ENCODE measurements around the gene ZNF609. TPM values are rescaled to one million over a fixed set of nuclear protein-coding genes. Genes with fewer than 3 reads are reported as not detected.
A peak's percentile ranks its signal among the peaks of the same experiment; 100 is the strongest.

ZNF609 gene
- total RNA-seq, 4 donors from 2014 or later, result 25.2 to 45.5 (median 32.6) TPM

DNA sequence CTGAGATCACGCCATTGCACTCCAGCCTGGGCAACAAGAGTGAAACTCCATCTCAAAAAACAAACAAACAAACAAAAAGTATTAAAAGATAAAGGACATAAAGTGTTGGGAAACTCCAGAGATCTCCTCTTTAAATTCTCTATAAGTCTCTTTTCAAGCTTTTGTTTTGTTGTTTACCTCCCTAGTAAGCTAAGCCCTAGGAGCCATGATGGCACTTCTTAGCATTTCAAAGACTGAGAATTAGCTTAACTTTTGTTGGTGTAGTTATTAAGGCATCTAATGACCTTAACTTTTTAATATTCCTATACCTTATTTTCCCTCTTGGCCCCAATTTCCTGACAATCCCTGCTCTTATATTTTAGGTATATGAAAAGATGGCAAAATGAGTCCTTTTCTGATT, 157.3 kb downstream of the ZNF609 start:
- WGBS, 2 donors, result 96 to 100% methylated on average over 1 of the region's 1 CpG
- H3K27ac ChIP-seq, result no peak overlapping the region
- TF ChIP-seq POLR2A (IDR thresholded peaks at IDR 0.05), result no peak
- TF ChIP-seq, protein P1, sequence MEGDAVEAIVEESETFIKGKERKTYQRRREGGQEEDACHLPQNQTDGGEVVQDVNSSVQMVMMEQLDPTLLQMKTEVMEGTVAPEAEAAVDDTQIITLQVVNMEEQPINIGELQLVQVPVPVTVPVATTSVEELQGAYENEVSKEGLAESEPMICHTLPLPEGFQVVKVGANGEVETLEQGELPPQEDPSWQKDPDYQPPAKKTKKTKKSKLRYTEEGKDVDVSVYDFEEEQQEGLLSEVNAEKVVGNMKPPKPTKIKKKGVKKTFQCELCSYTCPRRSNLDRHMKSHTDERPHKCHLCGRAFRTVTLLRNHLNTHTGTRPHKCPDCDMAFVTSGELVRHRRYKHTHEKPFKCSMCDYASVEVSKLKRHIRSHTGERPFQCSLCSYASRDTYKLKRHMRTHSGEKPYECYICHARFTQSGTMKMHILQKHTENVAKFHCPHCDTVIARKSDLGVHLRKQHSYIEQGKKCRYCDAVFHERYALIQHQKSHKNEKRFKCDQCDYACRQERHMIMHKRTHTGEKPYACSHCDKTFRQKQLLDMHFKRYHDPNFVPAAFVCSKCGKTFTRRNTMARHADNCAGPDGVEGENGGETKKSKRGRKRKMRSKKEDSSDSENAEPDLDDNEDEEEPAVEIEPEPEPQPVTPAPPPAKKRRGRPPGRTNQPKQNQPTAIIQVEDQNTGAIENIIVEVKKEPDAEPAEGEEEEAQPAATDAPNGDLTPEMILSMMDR (IDR thresholded peaks at IDR 0.05), result no peak
- no peak overlapping the region for H3K4me3 ChIP-seq (replicated peaks in 1 of 3)
- peaks cover 13 to 32% of the 10 kb centered on the region in 2 donors for H3K4me1 ChIP-seq
- no peak for DNase-seq
- H3K9me3 ChIP-seq, result no peaks in the 10 kb centered on the region
- H3K36me3 ChIP-seq, result no peaks in the 10 kb centered on the region
- H3K27me3 ChIP-seq, result no peaks in the 10 kb centered on the region
- intact Hi-C loops (cut with DNase I), result no loop called here

DNA sequence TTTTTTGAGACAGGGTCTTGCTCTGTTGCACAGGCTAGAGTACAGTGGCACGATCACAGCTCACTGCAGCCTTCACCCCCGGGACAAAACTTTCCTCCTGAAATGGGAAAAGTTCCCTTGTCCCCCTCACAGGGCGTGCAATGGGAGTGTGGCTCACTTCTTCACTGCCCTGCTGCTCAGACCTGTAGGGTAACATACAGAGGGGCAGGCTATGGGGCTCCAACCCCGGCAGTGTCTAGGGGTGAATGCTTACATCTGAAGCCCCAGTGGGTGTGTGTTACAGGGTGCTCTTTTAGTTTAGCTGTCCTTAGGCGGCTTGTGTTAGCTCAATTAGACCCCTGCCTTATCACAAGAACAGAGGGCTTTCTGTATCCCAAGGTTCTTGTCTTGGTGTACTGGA, 157.8 kb downstream of the ZNF609 start:
- TF ChIP-seq POLR2A (IDR thresholded peaks at IDR 0.05), result no peak
- TF ChIP-seq, protein P1 (IDR thresholded peaks at IDR 0.05), result no peak
- no peak for DNase-seq
- no peaks in the 10 kb centered on the region for H3K27me3 ChIP-seq
- no peaks in the 10 kb centered on the region for H3K36me3 ChIP-seq
- H3K27ac ChIP-seq, result no peak overlapping the region
- H3K4me1 ChIP-seq, result peaks cover 13 to 32% of the 10 kb centered on the region in 2 donors
- H3K9me3 ChIP-seq, result no peaks in the 10 kb centered on the region
- H3K4me3 ChIP-seq (replicated peaks in 1 of 3), result no peak overlapping the region
- WGBS, 2 donors, result 88 to 90% methylated on average over 5 of the region's 5 CpGs
- intact Hi-C loops (cut with DNase I), result no loop called here

DNA sequence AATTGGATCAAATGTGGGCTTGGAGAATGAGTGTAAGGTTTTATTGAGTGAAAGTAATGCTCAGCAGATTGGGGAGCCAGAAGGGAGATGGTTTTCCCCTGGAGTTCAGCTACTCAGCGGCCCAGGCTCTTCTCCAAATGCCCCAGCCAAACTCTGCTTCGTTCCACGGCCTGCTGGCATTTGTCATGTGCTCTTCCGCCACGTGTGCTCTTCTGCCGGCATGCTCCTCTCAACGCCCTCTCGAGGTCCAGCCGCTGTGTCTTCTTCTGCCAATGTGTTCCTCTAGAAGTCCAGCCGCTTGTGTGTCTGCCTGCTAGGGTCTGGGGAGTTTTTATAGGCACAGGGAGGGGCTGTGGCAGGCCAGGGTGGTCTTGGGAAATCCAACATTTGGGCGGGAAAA, 158.2 kb downstream of the ZNF609 start:
- TF ChIP-seq, protein P1 (IDR thresholded peaks at IDR 0.05), result no peak
- TF ChIP-seq POLR2A (IDR thresholded peaks at IDR 0.05), result no peak
- no peaks in the 10 kb centered on the region for H3K9me3 ChIP-seq
- no peaks in the 10 kb centered on the region for H3K27me3 ChIP-seq
- no peak overlapping the region for H3K4me3 ChIP-seq (replicated peaks in 1 of 3)
- H3K4me1 ChIP-seq, result peaks cover 13 to 32% of the 10 kb centered on the region in 2 donors
- no peaks in the 10 kb centered on the region for H3K36me3 ChIP-seq
- H3K27ac ChIP-seq, result no peak overlapping the region
- peak in 1 of 2 donors; percentile 23 for DNase-seq
- intact Hi-C loops (cut with DNase I), result no loop called here
- WGBS, 2 donors, result 75 to 78% methylated on average over 11 of the region's 11 CpGs

DNA sequence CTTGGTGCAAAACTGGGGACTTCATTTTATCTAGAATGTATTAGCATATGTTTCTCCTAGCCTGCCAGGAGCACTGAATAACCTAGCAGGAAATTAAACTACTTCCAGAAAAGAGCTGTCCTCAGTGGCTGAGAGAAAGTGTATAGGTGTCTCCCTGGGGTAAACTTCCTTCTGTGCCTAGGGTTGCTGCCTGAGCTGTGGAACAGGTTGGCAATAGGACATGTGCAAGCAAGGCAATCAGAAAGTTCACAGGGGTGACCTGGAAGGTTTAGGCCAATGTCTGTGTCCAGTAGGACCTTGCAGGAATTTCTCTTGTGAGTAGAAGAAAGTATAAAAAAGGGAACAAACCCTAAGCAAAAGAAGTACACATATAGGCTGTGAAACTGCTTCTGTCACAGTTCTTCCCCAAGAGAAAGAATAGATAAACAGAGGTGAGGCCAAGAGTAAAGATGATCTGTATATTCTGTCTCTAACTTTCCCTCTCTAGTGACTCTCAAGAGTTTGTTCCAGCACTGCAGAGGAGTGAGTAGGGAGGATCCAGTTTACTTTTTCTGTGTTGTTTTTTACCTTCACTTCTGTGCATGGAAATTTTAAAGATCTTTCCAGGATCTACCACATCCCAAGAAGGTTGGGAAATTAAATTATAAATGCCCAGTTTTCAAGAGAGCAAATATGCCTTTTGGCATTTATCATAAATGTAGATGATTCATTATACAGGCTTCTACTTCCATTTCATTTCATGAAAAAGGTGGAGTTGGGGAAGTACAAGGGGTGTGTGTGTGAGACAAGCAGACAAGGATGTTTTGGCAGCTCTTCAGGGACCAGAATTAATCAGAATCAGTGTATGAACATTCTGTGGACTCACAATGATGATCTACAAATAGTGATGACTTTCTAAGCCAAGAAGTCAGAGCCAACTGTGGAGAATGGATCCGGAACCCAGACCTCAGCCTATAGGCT, 159.8 kb downstream of the ZNF609 start:
- Histone ChIP-seq H3K9me3 (no peaks in the 10 kb centered on the region), H3K4me3 (replicated peaks in 1 of 3) (no peak overlapping the region), H3K4me1 (peaks cover 13 to 32% of the 10 kb centered on the region in 2 donors), H3K36me3 (no peaks in the 10 kb centered on the region), H3K27ac (peak overlapping the region in 1 of 3 donors; percentile 17), H3K27me3 (no peaks in the 10 kb centered on the region)
- DNase-seq, result no peak
- TF ChIP-seq, protein P1 (IDR thresholded peaks at IDR 0.05), result no peak
- TF ChIP-seq POLR2A (IDR thresholded peaks at IDR 0.05), result no peak
- intact Hi-C loops (cut with DNase I), result no loop called here
- WGBS, 2 donors, result 82 to 85% methylated on average over 1 of the region's 1 CpG

DNA sequence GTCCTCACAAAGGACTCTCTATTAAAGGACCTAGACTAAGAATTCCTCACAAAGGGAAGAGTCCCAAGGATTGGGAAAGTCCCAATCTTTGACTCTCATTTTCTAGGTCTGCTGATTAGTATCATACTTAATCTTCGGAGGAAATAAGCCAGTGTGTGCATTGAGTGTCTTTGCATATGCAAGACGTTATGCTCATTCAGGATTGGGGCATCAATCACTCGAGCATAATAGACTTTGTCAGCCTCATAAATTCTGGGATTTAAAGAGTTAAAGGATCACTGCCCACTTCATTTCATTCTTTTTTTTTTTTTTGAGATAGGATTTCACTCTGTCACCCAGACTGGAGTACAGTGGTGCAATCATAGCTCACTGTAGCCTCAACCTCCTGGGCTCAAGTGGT, 160.7 kb downstream of the ZNF609 start:
- no peak overlapping the region for H3K4me3 ChIP-seq (replicated peaks in 1 of 3)
- DNase-seq, result no peak
- WGBS, 2 donors, result 92 to 94% methylated on average over 3 of the region's 3 CpGs
- no peak overlapping the region for H3K27ac ChIP-seq
- no peaks in the 10 kb centered on the region for H3K27me3 ChIP-seq
- TF ChIP-seq POLR2A (IDR thresholded peaks at IDR 0.05), result no peak
- TF ChIP-seq, protein P1 (IDR thresholded peaks at IDR 0.05), result no peak
- H3K9me3 ChIP-seq, result no peaks in the 10 kb centered on the region
- H3K4me1 ChIP-seq, result peaks cover 13 to 32% of the 10 kb centered on the region in 2 donors
- intact Hi-C loops (cut with DNase I), result no loop called here
- H3K36me3 ChIP-seq, result no peaks in the 10 kb centered on the region
